GM12878 (cell line): ENCODE data around the gene HS3ST2. TPM values are rescaled to one million over a fixed set of nuclear protein-coding genes. Genes with fewer than 3 reads are reported as not detected.

ENCODE experiments used
- ATAC-seq: fragments of 200-7000 bp; cut with Tn5 transposase; 3 replicates; pipeline ENCODE4 v1.9.1; 2020; ENCODE audit warnings: mild to moderate bottlenecking, moderate library complexity
- BruUV-seq: library from RNA; stranded (reverse); fragments of 400-500 nt; replicated peaks from 2 replicates; lab custom pipeline; 2021; lab: Mats Ljungman, UMichigan
- CTCF ChIA-PET: fragments of 300-600 bp; sonication (Branson Sonifier 250); formaldehyde crosslinking; extraction: SDS; loops from one replicate; lab custom pipeline; 2021; ENCODE audit warnings: inconsistent platforms; lab: Yijun Ruan, JAX
- POLR2A ChIA-PET: fragments of 350-600 bp; formaldehyde crosslinking; extraction: SDS; loops from one replicate; lab custom pipeline; 2021; ENCODE audit warnings: inconsistent platforms; lab: Charles Lee
- RAD21 ChIA-PET: fragments of 300-600 bp; sonication (Branson Sonifier 250); formaldehyde crosslinking; loops from one replicate; lab custom pipeline; 2023; ENCODE audit warnings: antibody characterized with exemption; ENCODE audit not compliant: unreplicated experiment; lab: Charles Lee
- SMC1A ChIA-PET: fragments of 300-600 bp; sonication (Branson Sonifier 250); formaldehyde crosslinking; loops from one replicate; lab custom pipeline; 2023; ENCODE audit not compliant: unreplicated experiment, uncharacterized antibody; lab: Charles Lee
- DNase-seq: peaks from one replicate; pipeline ENCODE4 v3.0.0-alpha.2; 2011; ENCODE audit warnings: low read depth, low spot score
- FAIRE-seq: peaks from 3 replicates; lab custom pipeline; 2011; peaks lifted over from hg19 to GRCh38; lab: Jason Lieb, UNC
- H2AFZ ChIP-seq: 2 replicates; pipeline ENCODE4 v1.6.0; 2011; ENCODE audit warnings: low read depth, low read length, control low read depth; ENCODE audit not compliant: control insufficient read depth
- H3K27ac ChIP-seq: 2 replicates; pipeline ENCODE4 v1.5.1; 2011; ENCODE audit warnings: control low read depth; ENCODE audit not compliant: control insufficient read depth, insufficient read depth
- H3K27me3 ChIP-seq, 2 experiments: replicated peaks in 1 of 2; 2 replicates each; pipeline versions ENCODE4 v1.6.0 to v1.6.1; 2011; ENCODE audit warnings: low read length in 1 of 2; ENCODE audit not compliant: control insufficient read depth in 2 of 2, insufficient read depth in 2 of 2
- H3K36me3 ChIP-seq, 2 experiments: 2 replicates each; pipeline ENCODE4 v1.5.1; 2011; ENCODE audit warnings: low read length in 1 of 2; ENCODE audit not compliant: control insufficient read depth in 2 of 2, insufficient read depth in 2 of 2
- H3K4me1 ChIP-seq: 2 replicates; pipeline ENCODE4 v1.6.1; 2011; ENCODE audit warnings: mild to moderate bottlenecking, low read length, moderate library complexity, mixed read lengths; ENCODE audit not compliant: control insufficient read depth, insufficient read depth
- H3K4me2 ChIP-seq: 2 replicates; pipeline ENCODE4 v1.6.0; 2011; ENCODE audit warnings: control low read depth; ENCODE audit not compliant: control insufficient read depth, insufficient read depth
- H3K4me3 ChIP-seq: fragments of 200-600 bp; sonication (generic); 2 replicates; pipeline ENCODE4 v1.5.1; 2016
- H3K79me2 ChIP-seq: 2 replicates; pipeline ENCODE4 v1.6.0; 2011; ENCODE audit warnings: low read length; ENCODE audit not compliant: control insufficient read depth, insufficient read depth
- H3K9ac ChIP-seq: 2 replicates; pipeline ENCODE4 v1.8.0; 2011; ENCODE audit warnings: low read length, control low read depth, mixed read lengths; ENCODE audit not compliant: control insufficient read depth, insufficient read depth
- H3K9me3 ChIP-seq: replicated peaks from 3 replicates; pipeline ENCODE4 v1.5.1; 2011; ENCODE audit warnings: mild to moderate bottlenecking, low read length; ENCODE audit not compliant: control insufficient read depth, insufficient read depth
- H4K20me1 ChIP-seq: 2 replicates; pipeline ENCODE4 v1.6.0; 2011; ENCODE audit not compliant: control insufficient read depth, insufficient read depth
- CREM ChIP-seq: IDR thresholded peaks from 2 replicates; pipeline ENCODE4 v1.6.1; 2014; ENCODE audit warnings: antibody characterized with exemption, low read depth
- FOXK2 ChIP-seq: fragments of 450-650 bp; IDR thresholded peaks from 2 replicates; pipeline ENCODE4 v1.6.1; 2017; ENCODE audit warnings: mild to moderate bottlenecking, moderate library complexity
- GABPA ChIP-seq: IDR thresholded peaks from 2 replicates; pipeline ENCODE4 v1.6.1; 2014; ENCODE audit warnings: antibody characterized with exemption, low read depth, mild to moderate bottlenecking, inconsistent platforms
- GATAD2B ChIP-seq: fragments of 450-650 bp; conservative IDR thresholded peaks from 2 replicates; pipeline ENCODE4 v1.6.1; 2017; ENCODE audit warnings: low read depth, mild to moderate bottlenecking, moderate library complexity
- HDAC2 ChIP-seq: fragments of 200-600 bp; sonication (generic); IDR thresholded peaks from 2 replicates; pipeline ENCODE4 v1.6.1; 2017
- MTA3 ChIP-seq: IDR thresholded peaks from 2 replicates; pipeline ENCODE4 v1.6.1; 2012; ENCODE audit warnings: low read length, inconsistent platforms, borderline replicate concordance
- PAX5 ChIP-seq: IDR thresholded peaks from 2 replicates; pipeline ENCODE4 v1.6.1; 2011; ENCODE audit warnings: low read depth, low read length, borderline replicate concordance
- POLR2AphosphoS2 ChIP-seq: IDR thresholded peaks from 2 replicates; pipeline ENCODE4 v1.6.1; 2011; ENCODE audit warnings: low read depth, mild to moderate bottlenecking, low read length, improper control_type of control experiment, moderate library complexity
- RFX5 ChIP-seq: IDR thresholded peaks from 2 replicates; pipeline ENCODE4 v1.6.1; 2011; ENCODE audit warnings: low read depth, low read length, improper control_type of control experiment
- SPI1 ChIP-seq: IDR thresholded peaks from 2 replicates; pipeline ENCODE4 v1.6.1; 2011; ENCODE audit warnings: low read depth, mild to moderate bottlenecking, low read length, moderate library complexity, borderline replicate concordance; ENCODE audit not compliant: insufficient read depth
- WRNIP1 ChIP-seq: IDR thresholded peaks from 2 replicates; pipeline ENCODE4 v1.6.1; 2011; ENCODE audit warnings: low read depth, low read length, improper control_type of control experiment, borderline replicate concordance
- ZNF274 ChIP-seq: IDR thresholded peaks from one replicate; pipeline ENCODE4 v1.8.0; 2011; ENCODE audit not compliant: insufficient read length, insufficient read depth
- WGBS: methylation state at CpG from one replicate; pipeline ENCODE4 v1.1.6; 2016; ENCODE audit warnings: low lambda C conversion rate; ENCODE audit not compliant: insufficient replicate concordance, insufficient coverage; ENCODE audit errors: missing lambda C conversion rate; 5-methylcytosine and 5-hydroxymethylcytosine counted together
- in situ Hi-C: fragments of 300-500 bp; cut with MboI; formaldehyde crosslinking; loops from 9 replicates; pipeline ENCODE4 v1.14.3; 2018; ENCODE audit warnings: mixed read lengths
- intact Hi-C: fragments of 100-400 bp; cut with micrococcal nuclease; formaldehyde crosslinking; loops from one replicate; pipeline ENCODE4 v1.14.2; 2022; ENCODE audit not compliant: unreplicated experiment
- polyA plus RNA-seq, 11 experiments: library from polyadenylated mRNA; depleted of rRNA in 4 of 11; unstranded in 6 of 11; stranded (reverse) in 5 of 11; fragments of >200 nt; fragmentation: Nextera tagmentation in 4 of 11; fragmentation: Illumina TruSeq in 1 of 11; extraction: Ambion mirVana in 4 of 11; extraction: Trizol in 1 of 11; gene quantifications; 1 replicate in 1 of 11; 2 replicates in 10 of 11; pipeline versions ENCODE4 v1.2.1 to v1.2.3, GENCODE V29; 2011 to 2016; ENCODE audit warnings: inconsistent platforms in 2 of 11, missing spikeins in 2 of 11, low read depth in 1 of 11
- total RNA-seq, 4 experiments: library from RNA; depleted of rRNA in 3 of 4; stranded (reverse); fragments of >200 nt in 3 of 4; fragmentation: Illumina TruSeq in 1 of 4; extraction: Trizol in 1 of 4; gene quantifications; 2 replicates each; pipeline versions ENCODE4 v1.2.1 to v1.2.3, GENCODE V29; 2013 to 2021
- TF ChIP-seq, protein P1 (sequence below): fragments of 450-650 bp; IDR thresholded peaks from 2 replicates; pipeline ENCODE4 v1.6.1; 2018; ENCODE audit warnings: mild to moderate bottlenecking, low read depth, moderate library complexity; ENCODE audit not compliant: partially characterized antibody
- TF ChIP-seq, protein P2 (sequence below): fragments of 450-650 bp; IDR thresholded peaks from 2 replicates; pipeline ENCODE4 v1.6.1; 2017; ENCODE audit warnings: antibody characterized with exemption, mild to moderate bottlenecking, moderate library complexity
- TF ChIP-seq, protein P3 (sequence below): fragments of 450-650 bp; formaldehyde crosslinking; IDR thresholded peaks from 2 replicates; pipeline ENCODE4 v1.5.0; 2022; ENCODE audit warnings: mild to moderate bottlenecking, missing genetic modification characterization

The HS3ST2 gene
- total and polyA plus RNA-seq, 10 of the 15 experiments (the other 5 are each of a cell fraction or from before 2014, with no cell fraction given), result not detected

DNA sequence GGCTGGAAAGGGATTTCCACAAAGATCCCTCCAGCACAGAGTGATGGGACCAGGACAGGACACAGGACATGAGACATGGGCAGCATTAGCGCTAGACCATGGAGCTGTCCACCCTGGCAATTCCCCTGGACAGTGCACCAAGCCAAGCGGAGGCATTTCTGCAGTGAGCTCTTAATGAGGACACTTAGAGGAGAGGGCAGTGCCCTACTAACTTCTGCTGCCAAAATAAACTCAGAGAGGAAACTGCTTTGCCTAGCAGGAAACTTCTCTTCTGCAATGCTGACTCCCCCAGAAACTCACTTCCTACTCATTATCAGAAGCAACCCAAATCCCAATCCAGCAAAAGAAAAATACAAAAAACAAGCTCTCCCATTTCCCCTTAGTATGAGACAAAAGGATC is 119.2 kb downstream of the HS3ST2 start:
- WGBS, result 0% methylated on average over 2 of the region's 2 CpGs
- Histone ChIP-seq H3K27me3 (peaks cover 0 to 3% of the 10 kb centered on the region in 2 experiments; a peak in 3 of 4 replicates), H3K4me3 (no peak overlapping the region), H3K9me3 (no peaks in the 10 kb centered on the region), H3K27ac (no peak overlapping the region), H3K79me2 (no peaks in the 10 kb centered on the region), H3K9ac (no peak overlapping the region), H2AFZ (no peak overlapping the region), H4K20me1 (no peaks in the 10 kb centered on the region), H3K36me3 (no peaks in the 10 kb centered on the region), H3K4me1 (no peaks in the 10 kb centered on the region), H3K4me2 (no peak overlapping the region)
- in situ Hi-C loops, result no loop called here
- DNase-seq (no peak), ATAC-seq (no peak), FAIRE-seq (no peak)
- SMC1A ChIA-PET, result interaction anchor here (0.9 kb wide), 1 partner anchor 145 kb away, joined by 4 read pairs; no protein-coding TSS in a partner anchor
- RAD21 ChIA-PET, result no interaction called here
- intact Hi-C loops, result no loop called here
- no TSS peak for BruUV-seq
- CTCF ChIA-PET, result no interaction called here
- POLR2A ChIA-PET, result interaction anchor here (0.5 kb wide), 1 partner anchor 1452 kb away, joined by 4 read pairs; no protein-coding TSS in a partner anchor
- TF ChIP-seq SPI1 (no peak), HDAC2 (no peak), PAX5 (no peak), GABPA (no peak), FOXK2 (no peak), ZNF274 (no peak), GATAD2B (no peak), WRNIP1 (no peak), RFX5 (no peak), POLR2AphosphoS2 (no peak), MTA3 (no peak), CREM (no peak)
- TF ChIP-seq, protein P1, sequence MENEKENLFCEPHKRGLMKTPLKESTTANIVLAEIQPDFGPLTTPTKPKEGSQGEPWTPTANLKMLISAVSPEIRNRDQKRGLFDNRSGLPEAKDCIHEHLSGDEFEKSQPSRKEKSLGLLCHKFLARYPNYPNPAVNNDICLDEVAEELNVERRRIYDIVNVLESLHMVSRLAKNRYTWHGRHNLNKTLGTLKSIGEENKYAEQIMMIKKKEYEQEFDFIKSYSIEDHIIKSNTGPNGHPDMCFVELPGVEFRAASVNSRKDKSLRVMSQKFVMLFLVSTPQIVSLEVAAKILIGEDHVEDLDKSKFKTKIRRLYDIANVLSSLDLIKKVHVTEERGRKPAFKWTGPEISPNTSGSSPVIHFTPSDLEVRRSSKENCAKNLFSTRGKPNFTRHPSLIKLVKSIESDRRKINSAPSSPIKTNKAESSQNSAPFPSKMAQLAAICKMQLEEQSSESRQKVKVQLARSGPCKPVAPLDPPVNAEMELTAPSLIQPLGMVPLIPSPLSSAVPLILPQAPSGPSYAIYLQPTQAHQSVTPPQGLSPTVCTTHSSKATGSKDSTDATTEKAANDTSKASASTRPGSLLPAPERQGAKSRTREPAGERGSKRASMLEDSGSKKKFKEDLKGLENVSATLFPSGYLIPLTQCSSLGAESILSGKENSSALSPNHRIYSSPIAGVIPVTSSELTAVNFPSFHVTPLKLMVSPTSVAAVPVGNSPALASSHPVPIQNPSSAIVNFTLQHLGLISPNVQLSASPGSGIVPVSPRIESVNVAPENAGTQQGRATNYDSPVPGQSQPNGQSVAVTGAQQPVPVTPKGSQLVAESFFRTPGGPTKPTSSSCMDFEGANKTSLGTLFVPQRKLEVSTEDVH, result no peak
- TF ChIP-seq, protein P2, sequence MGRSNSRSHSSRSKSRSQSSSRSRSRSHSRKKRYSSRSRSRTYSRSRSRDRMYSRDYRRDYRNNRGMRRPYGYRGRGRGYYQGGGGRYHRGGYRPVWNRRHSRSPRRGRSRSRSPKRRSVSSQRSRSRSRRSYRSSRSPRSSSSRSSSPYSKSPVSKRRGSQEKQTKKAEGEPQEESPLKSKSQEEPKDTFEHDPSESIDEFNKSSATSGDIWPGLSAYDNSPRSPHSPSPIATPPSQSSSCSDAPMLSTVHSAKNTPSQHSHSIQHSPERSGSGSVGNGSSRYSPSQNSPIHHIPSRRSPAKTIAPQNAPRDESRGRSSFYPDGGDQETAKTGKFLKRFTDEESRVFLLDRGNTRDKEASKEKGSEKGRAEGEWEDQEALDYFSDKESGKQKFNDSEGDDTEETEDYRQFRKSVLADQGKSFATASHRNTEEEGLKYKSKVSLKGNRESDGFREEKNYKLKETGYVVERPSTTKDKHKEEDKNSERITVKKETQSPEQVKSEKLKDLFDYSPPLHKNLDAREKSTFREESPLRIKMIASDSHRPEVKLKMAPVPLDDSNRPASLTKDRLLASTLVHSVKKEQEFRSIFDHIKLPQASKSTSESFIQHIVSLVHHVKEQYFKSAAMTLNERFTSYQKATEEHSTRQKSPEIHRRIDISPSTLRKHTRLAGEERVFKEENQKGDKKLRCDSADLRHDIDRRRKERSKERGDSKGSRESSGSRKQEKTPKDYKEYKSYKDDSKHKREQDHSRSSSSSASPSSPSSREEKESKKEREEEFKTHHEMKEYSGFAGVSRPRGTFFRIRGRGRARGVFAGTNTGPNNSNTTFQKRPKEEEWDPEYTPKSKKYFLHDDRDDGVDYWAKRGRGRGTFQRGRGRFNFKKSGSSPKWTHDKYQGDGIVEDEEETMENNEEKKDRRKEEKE, result no peak
- TF ChIP-seq, protein P3, sequence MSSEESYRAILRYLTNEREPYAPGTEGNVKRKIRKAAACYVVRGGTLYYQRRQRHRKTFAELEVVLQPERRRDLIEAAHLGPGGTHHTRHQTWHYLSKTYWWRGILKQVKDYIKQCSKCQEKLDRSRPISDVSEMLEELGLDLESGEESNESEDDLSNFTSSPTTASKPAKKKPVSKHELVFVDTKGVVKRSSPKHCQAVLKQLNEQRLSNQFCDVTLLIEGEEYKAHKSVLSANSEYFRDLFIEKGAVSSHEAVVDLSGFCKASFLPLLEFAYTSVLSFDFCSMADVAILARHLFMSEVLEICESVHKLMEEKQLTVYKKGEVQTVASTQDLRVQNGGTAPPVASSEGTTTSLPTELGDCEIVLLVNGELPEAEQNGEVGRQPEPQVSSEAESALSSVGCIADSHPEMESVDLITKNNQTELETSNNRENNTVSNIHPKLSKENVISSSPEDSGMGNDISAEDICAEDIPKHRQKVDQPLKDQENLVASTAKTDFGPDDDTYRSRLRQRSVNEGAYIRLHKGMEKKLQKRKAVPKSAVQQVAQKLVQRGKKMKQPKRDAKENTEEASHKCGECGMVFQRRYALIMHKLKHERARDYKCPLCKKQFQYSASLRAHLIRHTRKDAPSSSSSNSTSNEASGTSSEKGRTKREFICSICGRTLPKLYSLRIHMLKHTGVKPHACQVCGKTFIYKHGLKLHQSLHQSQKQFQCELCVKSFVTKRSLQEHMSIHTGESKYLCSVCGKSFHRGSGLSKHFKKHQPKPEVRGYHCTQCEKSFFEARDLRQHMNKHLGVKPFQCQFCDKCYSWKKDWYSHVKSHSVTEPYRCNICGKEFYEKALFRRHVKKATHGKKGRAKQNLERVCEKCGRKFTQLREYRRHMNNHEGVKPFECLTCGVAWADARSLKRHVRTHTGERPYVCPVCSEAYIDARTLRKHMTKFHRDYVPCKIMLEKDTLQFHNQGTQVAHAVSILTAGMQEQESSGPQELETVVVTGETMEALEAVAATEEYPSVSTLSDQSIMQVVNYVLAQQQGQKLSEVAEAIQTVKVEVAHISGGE (CRISPR knock-in tag), result no peak
